H9 (cell line): Measurements from ENCODE around the gene RTN1. TPM values are rescaled to one million over a fixed set of nuclear protein-coding genes. Genes with fewer than 3 reads are reported as not detected.

Experiments
- DNase-seq: peaks from one replicate; pipeline ENCODE4 v3.0.0-alpha.2; 2017
- H2AFZ ChIP-seq: one replicate; pipeline ENCODE4 v1.6.1; 2013; ENCODE audit warnings: mild to moderate bottlenecking, low read length, control low read depth, moderate library complexity
- H2AK5ac ChIP-seq: 2 replicates; pipeline ENCODE4 v1.6.1; 2013; ENCODE audit warnings: low read length, control low read depth, mixed read lengths; ENCODE audit not compliant: insufficient read length
- H2BK120ac ChIP-seq: one replicate; pipeline ENCODE4 v1.6.1; 2013; ENCODE audit warnings: low read depth, mild to moderate bottlenecking, low read length, control low read depth, inconsistent platforms; ENCODE audit not compliant: poor library complexity, severe bottlenecking
- H2BK12ac ChIP-seq: 2 replicates; pipeline ENCODE4 v1.6.1; 2013; ENCODE audit warnings: low read length, control low read depth, mixed read lengths, low read depth; ENCODE audit not compliant: insufficient read length
- H2BK15ac ChIP-seq: 2 replicates; pipeline ENCODE4 v1.6.1; 2013; ENCODE audit warnings: low read depth, low read length, control low read depth
- H2BK20ac ChIP-seq: one replicate; pipeline ENCODE4 v1.6.1; 2013; ENCODE audit warnings: low read depth, mild to moderate bottlenecking, low read length, control low read depth, inconsistent platforms; ENCODE audit not compliant: poor library complexity, severe bottlenecking
- H2BK5ac ChIP-seq: 2 replicates; pipeline ENCODE4 v1.6.1; 2013; ENCODE audit warnings: low read length, control low read depth, mixed read lengths; ENCODE audit not compliant: insufficient read length
- H3K14ac ChIP-seq: 2 replicates; pipeline ENCODE4 v1.6.1; 2013; ENCODE audit warnings: low read length, control low read depth; ENCODE audit not compliant: insufficient read depth
- H3K18ac ChIP-seq: 2 replicates; pipeline ENCODE4 v1.6.1; 2013; ENCODE audit warnings: low read depth, mild to moderate bottlenecking, mixed read lengths, low read length, control low read depth; ENCODE audit not compliant: insufficient read length
- H3K23ac ChIP-seq: 2 replicates; pipeline ENCODE4 v1.6.1; 2013; ENCODE audit warnings: low read length, control low read depth, mixed read lengths, low read depth; ENCODE audit not compliant: insufficient read length
- H3K23me2 ChIP-seq: 2 replicates; pipeline ENCODE4 v1.6.1; 2013; ENCODE audit warnings: low read depth, mild to moderate bottlenecking, mixed read lengths, low read length, control low read depth; ENCODE audit not compliant: insufficient read length, poor library complexity, severe bottlenecking
- H3K27ac ChIP-seq: 2 replicates; pipeline ENCODE4 v1.5.1; 2013; ENCODE audit warnings: low read length, control low read depth, mixed read lengths, low read depth; ENCODE audit not compliant: insufficient read length
- H3K27me3 ChIP-seq: 2 replicates; pipeline ENCODE4 v1.6.1; 2013; ENCODE audit warnings: low read length, control low read depth, inconsistent platforms; ENCODE audit not compliant: insufficient read depth
- H3K4ac ChIP-seq: 2 replicates; pipeline ENCODE4 v1.6.1; 2013; ENCODE audit warnings: low read depth, mild to moderate bottlenecking, control low read depth, inconsistent platforms, low read length, moderate library complexity
- H3K4me1 ChIP-seq: 2 replicates; pipeline ENCODE4 v1.6.1; 2013; ENCODE audit warnings: low read length, control low read depth, inconsistent platforms; ENCODE audit not compliant: insufficient read depth
- H3K4me2 ChIP-seq: 2 replicates; pipeline ENCODE4 v1.6.1; 2013; ENCODE audit warnings: low read length, control low read depth, mixed read lengths; ENCODE audit not compliant: insufficient read length, insufficient read depth
- H3K56ac ChIP-seq: 2 replicates; pipeline ENCODE4 v1.6.1; 2013; ENCODE audit warnings: low read depth, mild to moderate bottlenecking, mixed read lengths, low read length, control low read depth; ENCODE audit not compliant: insufficient read length
- H3K79me1 ChIP-seq: 2 replicates; pipeline ENCODE4 v1.6.1; 2013; ENCODE audit warnings: low read depth, mild to moderate bottlenecking, moderate library complexity, low read length, control low read depth, inconsistent platforms; ENCODE audit not compliant: insufficient read depth, poor library complexity, severe bottlenecking
- H3K79me2 ChIP-seq: 2 replicates; pipeline ENCODE4 v1.6.1; 2013; ENCODE audit warnings: low read length, control low read depth, inconsistent platforms; ENCODE audit not compliant: insufficient read depth
- H3K9ac ChIP-seq: 2 replicates; pipeline ENCODE4 v1.6.1; 2013; ENCODE audit warnings: low read length, control low read depth, mixed read lengths; ENCODE audit not compliant: insufficient read length; ENCODE audit errors: extremely low read depth
- H3K9me3 ChIP-seq: one replicate; pipeline ENCODE4 v1.6.1; 2013; ENCODE audit warnings: low read depth, low read length, inconsistent platforms; ENCODE audit not compliant: control insufficient read depth
- H3T11ph ChIP-seq: one replicate; pipeline ENCODE4 v1.6.1; 2013; ENCODE audit warnings: mild to moderate bottlenecking, low read length, control low read depth, inconsistent platforms
- H4K20me1 ChIP-seq: one replicate; pipeline ENCODE4 v1.6.1; 2013; ENCODE audit not compliant: control insufficient read depth, insufficient read length, insufficient read depth
- H4K5ac ChIP-seq: 2 replicates; pipeline ENCODE4 v1.6.1; 2013; ENCODE audit warnings: low read depth, mild to moderate bottlenecking, mixed read lengths, low read length, control low read depth; ENCODE audit not compliant: insufficient read length
- H4K8ac ChIP-seq: replicated peaks from 2 replicates; pipeline ENCODE4 v1.6.1; 2013; ENCODE audit warnings: low read length, control low read depth, mixed read lengths, low read depth; ENCODE audit not compliant: insufficient read length
- H4K91ac ChIP-seq: 2 replicates; pipeline ENCODE4 v1.6.1; 2013; ENCODE audit warnings: low read depth, mild to moderate bottlenecking, moderate library complexity, mixed read lengths, low read length, control low read depth; ENCODE audit not compliant: insufficient read length
- H3K27ac Mint-ChIP-seq, 3 experiments: 2 replicates in 2 of 3; 3 replicates in 1 of 3; pipeline ENCODE4 v1.8.0; 2020 to 2021; ENCODE audit warnings: mixed read lengths in 3 of 3, mild to moderate bottlenecking in 1 of 3, moderate library complexity in 1 of 3
- H3K27me3 Mint-ChIP-seq: 2 replicates; pipeline ENCODE4 v1.8.0; 2021; ENCODE audit warnings: low read depth, mild to moderate bottlenecking, moderate library complexity, mixed read lengths
- H3K36me3 Mint-ChIP-seq, 3 experiments: 2 replicates in 2 of 3; 3 replicates in 1 of 3; pipeline ENCODE4 v1.8.0; 2020 to 2021; ENCODE audit warnings: low read depth in 3 of 3, mixed read lengths in 3 of 3; ENCODE audit not compliant: insufficient read depth in 1 of 3
- H3K4me1 Mint-ChIP-seq, 2 experiments: 2 replicates each; pipeline ENCODE4 v1.8.0; 2020; ENCODE audit warnings: mixed read lengths in 2 of 2
- H3K4me3 Mint-ChIP-seq, 2 experiments: 2 replicates in 1 of 2; 3 replicates in 1 of 2; pipeline ENCODE4 v1.8.0; 2020 to 2021; ENCODE audit warnings: mild to moderate bottlenecking in 2 of 2, mixed read lengths in 2 of 2, moderate library complexity in 1 of 2
- H3K9me3 Mint-ChIP-seq, 2 experiments: 2 replicates in 1 of 2; 3 replicates in 1 of 2; pipeline ENCODE4 v1.8.0; 2020; ENCODE audit warnings: mild to moderate bottlenecking in 2 of 2, mixed read lengths in 2 of 2, moderate library complexity in 1 of 2
- WGBS: extraction: QIAGEN DNeasy Blood & Tissue Kit; methylation state at CpG from one replicate; pipeline ENCODE4 v1.1.7; 2013; ENCODE audit warnings: missing lambda C conversion rate, low lambda C conversion rate, mixed read lengths; ENCODE audit not compliant: insufficient read length; ENCODE audit errors: extremely low coverage; 5-methylcytosine and 5-hydroxymethylcytosine counted together
- total RNA-seq: library from RNA; stranded (reverse); gene quantifications from 2 replicates; pipeline ENCODE4 v1.2.1, GENCODE V29; 2021
- TF ChIP-seq, protein P1 (sequence below): fragments of 200-600 bp; sonication (generic); conservative IDR thresholded peaks from 3 replicates; pipeline ENCODE4 v1.8.0; 2021; ENCODE audit warnings: antibody characterized with exemption, mild to moderate bottlenecking

Gene RTN1
- total RNA-seq, 1 experiment from 2014 or later, result 1.8 TPM

DNA sequence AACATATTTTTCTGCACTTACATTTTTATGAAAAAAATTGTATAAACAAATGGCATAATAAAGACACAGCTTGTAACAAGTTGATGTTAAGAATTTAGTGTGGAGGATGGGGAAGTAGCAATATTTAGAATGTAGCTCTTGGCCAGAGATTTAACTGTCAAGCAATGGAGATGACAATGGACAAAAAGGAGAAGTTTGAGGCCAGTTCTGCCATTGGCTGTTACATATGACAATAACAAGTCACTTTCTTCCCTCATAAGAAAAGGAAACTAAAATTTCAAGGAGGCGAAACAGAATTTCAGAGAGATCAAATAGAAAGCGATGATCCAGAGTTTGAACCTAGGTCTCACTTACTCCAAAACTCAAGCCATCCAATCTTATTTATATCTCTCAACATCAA is 171.1 kb downstream of the RTN1 start:
- no peak overlapping the region for H2BK12ac ChIP-seq
- no peaks in the 10 kb centered on the region for H3K9me3 ChIP-seq
- no peak overlapping the region for H2BK15ac ChIP-seq
- no peaks in the 10 kb centered on the region for H3K4me1 ChIP-seq
- H3K79me2 ChIP-seq, result no peaks in the 10 kb centered on the region
- no peak overlapping the region for H3K14ac ChIP-seq
- no peaks in the 10 kb centered on the region for H4K20me1 ChIP-seq
- Mint-ChIP-seq H3K9me3 (peaks cover 15 to 19% of the 10 kb centered on the region in 2 experiments), H3K27me3 (peaks cover 2% of the 10 kb centered on the region), H3K27ac (no peak overlapping the region), H3K36me3 (peaks cover 2 to 10% (median 3%) of the 10 kb centered on the region in 3 experiments; a peak in 4 of 7 replicates), H3K4me3 (no peak overlapping the region), H3K4me1 (no peaks in the 10 kb centered on the region)
- no peak overlapping the region for H4K5ac ChIP-seq
- no peak overlapping the region for H3K18ac ChIP-seq
- H3T11ph ChIP-seq, result no peak overlapping the region
- H4K91ac ChIP-seq, result no peak overlapping the region
- DNase-seq, result no peak
- H3K4ac ChIP-seq, result no peak overlapping the region
- H2AFZ ChIP-seq, result no peak overlapping the region
- H3K4me2 ChIP-seq, result no peak overlapping the region
- no peaks in the 10 kb centered on the region for H3K23me2 ChIP-seq
- H2BK20ac ChIP-seq, result no peak overlapping the region
- H3K23ac ChIP-seq, result no peak overlapping the region
- no peaks in the 10 kb centered on the region for H3K79me1 ChIP-seq
- H3K9ac ChIP-seq, result no peak overlapping the region
- H3K56ac ChIP-seq, result no peak overlapping the region
- H3K27me3 ChIP-seq, result no peaks in the 10 kb centered on the region
- H2AK5ac ChIP-seq, result no peak overlapping the region
- TF ChIP-seq, protein P1, sequence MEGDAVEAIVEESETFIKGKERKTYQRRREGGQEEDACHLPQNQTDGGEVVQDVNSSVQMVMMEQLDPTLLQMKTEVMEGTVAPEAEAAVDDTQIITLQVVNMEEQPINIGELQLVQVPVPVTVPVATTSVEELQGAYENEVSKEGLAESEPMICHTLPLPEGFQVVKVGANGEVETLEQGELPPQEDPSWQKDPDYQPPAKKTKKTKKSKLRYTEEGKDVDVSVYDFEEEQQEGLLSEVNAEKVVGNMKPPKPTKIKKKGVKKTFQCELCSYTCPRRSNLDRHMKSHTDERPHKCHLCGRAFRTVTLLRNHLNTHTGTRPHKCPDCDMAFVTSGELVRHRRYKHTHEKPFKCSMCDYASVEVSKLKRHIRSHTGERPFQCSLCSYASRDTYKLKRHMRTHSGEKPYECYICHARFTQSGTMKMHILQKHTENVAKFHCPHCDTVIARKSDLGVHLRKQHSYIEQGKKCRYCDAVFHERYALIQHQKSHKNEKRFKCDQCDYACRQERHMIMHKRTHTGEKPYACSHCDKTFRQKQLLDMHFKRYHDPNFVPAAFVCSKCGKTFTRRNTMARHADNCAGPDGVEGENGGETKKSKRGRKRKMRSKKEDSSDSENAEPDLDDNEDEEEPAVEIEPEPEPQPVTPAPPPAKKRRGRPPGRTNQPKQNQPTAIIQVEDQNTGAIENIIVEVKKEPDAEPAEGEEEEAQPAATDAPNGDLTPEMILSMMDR, result no peak
- no CpG with 5 or more reads among the region's 2 CpGs for WGBS
- no peak overlapping the region for H4K8ac ChIP-seq
- no peak overlapping the region for H3K27ac ChIP-seq
- no peak overlapping the region for H2BK120ac ChIP-seq
- no peak overlapping the region for H2BK5ac ChIP-seq
